Activated CD8-positive, alpha-beta memory T cell treated with anti-CD3 and anti-CD28 coated beads for 48 hours (primary cell): ENCODE results near the gene ZIC5.

ENCODE experiments used
- DNase-seq, 3 experiments: peaks; one replicate each; pipeline ENCODE4 v3.0.0-alpha.2; 2020; ENCODE audit warnings: low read depth in 2 of 3, low spot score in 2 of 3

Gene ZIC5

DNA sequence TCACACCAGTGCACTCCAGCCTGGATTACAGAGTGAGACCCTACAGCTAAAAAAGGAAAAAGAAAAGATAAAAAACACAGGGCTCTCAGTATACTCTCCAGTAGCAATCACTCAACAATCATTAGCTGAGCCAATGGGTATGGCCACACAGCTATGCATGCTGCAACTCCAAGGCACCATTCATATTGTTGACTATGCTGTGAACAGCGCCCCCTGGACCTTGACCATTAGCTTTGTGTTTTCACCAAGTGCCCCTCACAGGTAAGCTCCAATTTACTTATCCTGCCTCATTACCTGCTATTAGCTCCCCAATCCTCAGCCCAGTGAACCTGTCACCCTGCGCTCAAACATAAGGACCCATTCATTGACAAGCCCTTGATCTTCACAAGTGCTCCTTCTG, 35.8 kb downstream of the ZIC5 start:
- DNase-seq = no peak

DNA sequence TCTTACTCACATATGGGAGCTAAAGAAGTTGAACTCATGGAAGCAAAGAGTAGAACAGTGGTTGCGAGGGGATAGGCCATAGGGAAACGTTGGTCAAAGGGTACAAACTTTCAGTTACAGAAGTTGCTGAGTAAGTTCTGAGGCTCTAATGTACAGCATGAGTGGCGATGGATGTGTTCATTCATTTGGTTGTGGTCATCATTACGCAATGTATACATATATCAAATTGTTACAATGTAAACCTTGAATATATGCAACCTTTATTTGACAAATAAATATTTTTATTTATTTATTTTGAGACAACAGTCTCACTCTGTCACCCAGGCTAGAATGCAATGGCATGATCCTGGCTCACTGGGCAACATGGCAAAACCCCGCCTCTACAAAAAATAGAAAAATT, 38.7 kb downstream of the ZIC5 start:
- no peak for DNase-seq

DNA sequence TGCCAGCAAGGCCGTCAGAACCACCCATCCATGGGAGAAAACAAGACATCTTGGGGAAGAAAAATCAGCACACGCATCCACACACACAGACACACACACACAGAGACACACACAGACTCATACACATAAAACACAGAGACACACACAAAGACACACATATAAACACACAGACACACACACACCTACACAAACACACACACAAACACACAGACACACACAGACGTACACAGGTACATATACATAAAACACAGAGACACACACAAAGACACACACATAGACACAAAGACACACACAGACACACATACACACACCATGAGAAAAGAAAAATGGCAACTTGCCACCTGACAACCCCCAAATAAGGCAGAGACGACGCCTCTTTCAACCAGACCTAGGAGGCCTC, 40.6 kb downstream of the ZIC5 start:
- no peak for DNase-seq

DNA sequence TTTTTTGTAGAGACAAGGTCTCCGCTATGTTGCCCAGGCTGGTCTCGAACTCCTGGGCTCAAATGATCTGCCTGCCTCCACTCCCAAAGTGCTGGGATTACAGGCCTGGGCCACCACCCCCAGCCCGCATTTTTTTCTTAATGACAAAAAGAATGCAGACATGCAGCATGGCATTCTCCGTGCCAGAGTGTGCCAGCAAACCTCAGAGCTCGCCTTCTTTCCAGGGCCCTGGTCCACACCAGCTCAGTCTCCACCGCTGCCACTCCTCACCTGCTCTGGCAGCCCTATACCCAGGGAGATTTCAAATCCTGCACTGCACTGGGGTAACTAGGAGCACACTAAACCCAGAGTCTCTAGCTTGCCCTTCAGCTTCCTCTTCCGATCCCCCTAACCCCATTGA, 41.7 kb downstream of the ZIC5 start:
- no peak for DNase-seq

DNA sequence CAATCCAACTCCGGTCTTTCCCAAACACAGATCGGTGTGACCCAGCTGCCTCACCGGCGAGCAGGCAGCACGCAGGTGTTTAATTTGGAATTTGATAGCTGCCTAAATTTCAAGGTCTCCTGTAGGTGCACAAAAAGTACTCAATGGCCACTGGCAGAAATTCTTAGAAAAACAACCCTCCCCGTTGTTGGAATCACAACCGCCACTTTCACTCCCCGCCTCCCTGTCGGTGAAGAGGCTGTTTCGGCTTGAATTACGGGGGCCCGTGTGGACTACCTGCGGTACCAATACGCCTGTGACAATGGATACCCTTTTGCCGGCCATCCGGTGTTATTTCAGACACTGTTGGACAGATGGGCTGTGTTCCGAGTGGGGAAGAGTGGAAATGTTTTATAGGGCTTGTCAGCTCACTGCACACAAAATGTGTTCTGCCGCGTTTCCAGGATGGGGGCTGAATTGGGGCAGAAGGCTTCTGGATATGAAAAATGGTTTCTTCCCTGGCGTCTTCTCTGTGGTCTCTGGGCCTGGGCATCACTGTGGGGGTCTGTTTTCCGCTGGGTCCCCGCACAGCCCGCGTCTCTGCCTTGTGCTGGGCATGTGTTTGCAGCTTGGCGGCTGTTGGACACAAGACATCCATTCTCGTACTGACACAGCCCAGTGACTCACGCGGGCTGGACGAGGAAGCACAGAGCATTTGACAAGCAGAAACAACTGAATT, 45.4 kb downstream of the ZIC5 start:
- no peak for DNase-seq

DNA sequence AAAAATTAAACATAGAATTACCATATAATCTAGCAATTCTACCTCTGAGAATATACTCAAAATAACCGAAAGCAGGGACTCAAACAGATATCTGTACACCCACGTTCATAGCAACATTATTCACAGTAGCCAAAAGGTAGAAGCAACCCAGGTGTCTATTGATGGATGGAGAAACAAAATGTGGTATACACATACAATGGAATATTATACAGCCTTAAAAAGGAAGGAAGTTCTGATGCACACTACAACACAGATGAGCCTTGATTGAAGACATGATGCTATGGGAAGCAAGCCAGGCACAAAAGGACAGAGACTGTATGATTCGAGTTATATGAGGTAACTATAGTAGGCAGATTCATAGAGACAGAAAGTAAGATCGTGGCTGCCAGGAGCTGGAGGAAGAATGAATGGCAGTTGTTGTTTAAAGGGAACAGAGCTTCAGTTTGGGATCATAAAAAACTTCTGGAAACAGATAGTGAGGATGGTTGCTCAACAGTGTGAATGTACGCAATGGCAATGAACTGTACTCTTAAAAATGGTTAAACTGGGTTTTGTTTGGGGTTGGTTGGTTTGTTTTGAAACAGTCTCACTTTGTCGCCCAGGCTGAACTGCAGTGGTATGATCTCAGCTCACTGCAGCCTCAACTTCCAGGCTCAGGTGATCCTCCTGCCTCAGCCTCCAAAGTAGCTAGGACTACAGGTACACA, 47.5 kb downstream of the ZIC5 start:
- DNase-seq = no peak

DNA sequence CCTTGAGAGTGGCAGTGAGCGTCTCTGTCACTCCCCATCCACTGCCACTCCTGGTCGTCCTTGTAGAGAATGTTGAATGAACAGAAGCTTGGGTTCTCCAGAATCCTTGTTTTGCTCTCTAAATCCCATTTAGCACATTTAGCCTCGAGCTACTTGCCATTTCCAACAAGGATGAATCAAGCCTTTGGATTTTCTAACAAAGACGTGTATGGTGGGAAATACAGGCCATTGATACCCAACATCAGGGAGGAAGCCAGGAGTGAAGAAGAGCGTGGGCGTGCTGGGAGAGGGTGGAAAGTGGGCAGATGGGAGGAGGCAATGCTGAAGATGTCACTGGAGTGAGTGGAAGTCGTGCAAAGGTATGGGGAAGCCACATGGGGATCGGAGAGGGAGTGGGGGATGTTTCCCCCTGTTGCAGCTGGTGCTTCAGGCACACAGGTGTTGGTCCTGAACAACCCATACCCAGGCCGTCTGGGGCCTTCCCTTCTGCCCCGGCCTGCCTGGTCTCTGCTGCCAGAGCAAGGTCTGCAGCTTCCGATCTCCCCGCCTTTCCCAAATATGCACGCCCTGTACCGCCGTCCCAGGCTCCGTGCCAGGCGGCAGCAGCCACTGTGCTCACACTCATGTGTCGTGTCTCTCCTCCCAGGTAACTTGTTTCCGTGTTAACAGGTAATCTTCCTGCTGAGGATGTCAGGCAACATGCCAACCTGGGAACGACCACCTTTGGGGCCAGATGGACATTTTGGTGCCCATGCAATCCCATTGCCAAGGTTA, 48.7 kb downstream of the ZIC5 start:
- no peak for DNase-seq

DNA sequence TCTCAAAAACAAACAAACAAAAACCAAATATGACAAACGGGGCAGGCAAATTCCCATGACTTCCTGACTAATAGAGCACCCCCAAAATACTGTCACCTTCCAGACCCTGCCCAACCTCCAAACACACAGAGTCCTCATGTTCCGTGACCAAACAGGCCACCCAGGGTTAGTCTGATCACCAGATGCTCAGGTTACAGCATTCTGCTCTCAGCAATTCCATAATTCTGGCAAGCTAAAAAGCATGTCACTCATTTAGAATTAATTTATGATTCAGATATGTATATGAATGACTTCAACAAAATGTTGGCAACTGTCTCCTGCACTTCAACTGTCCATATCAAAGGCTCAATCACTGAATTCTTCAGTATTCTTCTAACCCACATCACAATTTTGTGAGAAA, 52.4 kb downstream of the ZIC5 start:
- DNase-seq = no peak

DNA sequence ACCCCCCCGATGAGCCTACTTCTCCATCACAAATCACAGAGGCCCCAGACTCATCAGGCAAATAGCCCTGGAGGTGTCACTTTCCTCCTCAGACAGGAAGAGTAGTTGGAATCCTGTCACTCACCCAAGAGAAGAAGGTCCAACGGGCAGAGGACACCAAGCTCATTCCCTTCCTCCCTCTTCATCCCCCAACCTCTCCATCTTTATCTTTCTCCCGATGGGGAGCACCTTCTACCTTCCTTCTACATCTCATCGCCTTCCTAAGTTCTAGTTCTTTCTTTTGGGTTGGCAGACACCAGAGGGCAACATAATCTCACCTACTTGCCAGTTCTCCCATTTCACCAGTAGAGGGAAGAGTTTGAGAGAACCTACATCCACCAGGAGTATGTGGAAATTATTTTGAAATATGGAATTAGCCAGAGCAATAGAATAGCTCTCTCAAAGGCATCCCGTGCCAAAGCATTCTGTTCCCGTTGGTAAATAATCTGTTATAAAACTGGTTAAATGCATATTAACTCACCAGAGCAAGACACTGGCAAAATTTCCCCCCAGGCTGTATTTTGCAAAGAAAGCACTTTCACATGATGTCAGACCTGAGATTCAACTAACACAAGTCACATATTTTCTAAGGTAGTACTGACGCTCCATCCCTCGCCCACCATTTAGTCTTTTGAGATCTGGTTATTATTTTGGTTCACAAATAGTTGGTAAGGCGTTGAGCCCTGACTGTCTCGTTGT, 55.0 kb downstream of the ZIC5 start:
- no peak for DNase-seq

DNA sequence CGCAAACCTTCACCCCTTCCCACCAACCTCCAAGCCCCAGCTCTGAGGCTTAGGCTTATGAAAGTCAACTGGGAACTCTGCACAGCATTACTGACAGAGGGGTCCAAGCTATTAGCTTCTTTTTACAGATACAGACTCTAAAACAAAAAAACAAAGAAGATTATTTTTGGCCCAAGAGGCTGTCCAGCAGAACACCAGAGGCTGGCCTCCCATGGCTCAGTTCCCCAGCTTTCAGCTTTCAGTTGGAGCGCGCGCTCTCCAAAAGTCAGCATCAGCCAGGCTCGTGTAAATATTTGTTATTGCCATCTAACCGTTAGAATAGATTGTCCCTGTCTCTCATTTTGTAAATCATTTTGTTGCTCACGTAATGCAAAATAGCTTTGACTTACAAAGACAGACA, 58.4 kb downstream of the ZIC5 start:
- DNase-seq = no peak
